ENCODE results near the gene KCNMB3. TPM values are rescaled to one million over a fixed set of nuclear protein-coding genes. Genes with fewer than 3 reads are reported as not detected.

The KCNMB3 gene
- total and polyA plus RNA-seq, 2 of the 8 experiments (the other 6 are each of a cell fraction or from before 2014, with no cell fraction given): 1.7 to 2.0 TPM

- TF ChIP-seq SIX5 (IDR thresholded peaks at IDR 0.05; ENCODE audit: low read depth, low read length) (no peak), SIRT6 (IDR thresholded peaks at IDR 0.05; ENCODE audit: low read length) (no peak), EGR1 (IDR thresholded peaks at IDR 0.05; ENCODE audit: borderline replicate concordance, low read depth, low read length) (no peak), TCF12 (IDR thresholded peaks at IDR 0.05; ENCODE audit: low read depth, low read length) (no peak), SP2 (IDR thresholded peaks at IDR 0.05; ENCODE audit: low read length) (no peak)
Measured at GRCh38 chr3:179281825-179282224, 30.9 kb upstream of the KCNMB3 start (continued).
